ENCODE measurements around the gene PTPRG.

Gene PTPRG

GRCh38 chr3:61572879-61573278 lies 11.5 kb downstream of the PTPRG start:
- no peaks in the 10 kb centered on the region for H3K79me2 ChIP-seq (ENCODE audit: control insufficient read depth, low read length)
- no peaks in the 10 kb centered on the region for H3K4me1 ChIP-seq (ENCODE audit: control insufficient read depth, low read length)
- H3K36me3 ChIP-seq (ENCODE audit: control insufficient read depth, low read length) = no peaks in the 10 kb centered on the region
- no peak overlapping the region for H3K27ac ChIP-seq (ENCODE audit: low read depth, low read length)
- no peak overlapping the region for H3K4me2 ChIP-seq (ENCODE audit: low read length)
- TF ChIP-seq EZH2phosphoT487 (IDR thresholded peaks at IDR 0.05; ENCODE audit: borderline replicate concordance, low read length) = no peak
- TF ChIP-seq CTCF (IDR thresholded peaks at IDR 0.05; ENCODE audit: low read depth, low read length, poor library complexity, severe bottlenecking) = no peak
- no peaks in the 10 kb centered on the region for H3K9me3 ChIP-seq (ENCODE audit: control insufficient read depth, insufficient read depth, low read length)
- no peaks in the 10 kb centered on the region for H3F3A ChIP-seq (ENCODE audit: control insufficient read depth, insufficient read depth)
- no peak overlapping the region for H3K4me3 ChIP-seq (ENCODE audit: low read length)
- no peaks in the 10 kb centered on the region for H4K20me1 ChIP-seq (ENCODE audit: control insufficient read depth, insufficient read depth, low read depth, low read length)
- H3K9me2 ChIP-seq (replicated peaks; ENCODE audit: control insufficient read depth, low read length) = no peaks in the 10 kb centered on the region
- H3K27me3 ChIP-seq (ENCODE audit: control insufficient read depth, low read length) = no peaks in the 10 kb centered on the region

- TF ChIP-seq EZH2phosphoT487 (IDR thresholded peaks at IDR 0.05; ENCODE audit: borderline replicate concordance, low read length) = no peak
- TF ChIP-seq CTCF (IDR thresholded peaks at IDR 0.05; ENCODE audit: low read depth, low read length, poor library complexity, severe bottlenecking) = no peak
- H3K4me2 ChIP-seq (ENCODE audit: low read length) = no peak overlapping the region
- H4K20me1 ChIP-seq (ENCODE audit: control insufficient read depth, insufficient read depth, low read depth, low read length) = no peaks in the 10 kb centered on the region
- H3K27me3 ChIP-seq (ENCODE audit: control insufficient read depth, low read length) = no peaks in the 10 kb centered on the region
- no peak overlapping the region for H3K27ac ChIP-seq (ENCODE audit: low read depth, low read length)
- H3K4me3 ChIP-seq (ENCODE audit: low read length) = no peak overlapping the region
- H3K79me2 ChIP-seq (ENCODE audit: control insufficient read depth, low read length) = no peaks in the 10 kb centered on the region
- H3K36me3 ChIP-seq (ENCODE audit: control insufficient read depth, low read length) = no peaks in the 10 kb centered on the region
- no peaks in the 10 kb centered on the region for H3K9me2 ChIP-seq (replicated peaks; ENCODE audit: control insufficient read depth, low read length)
- H3K4me1 ChIP-seq (ENCODE audit: control insufficient read depth, low read length) = no peaks in the 10 kb centered on the region
- H3K9me3 ChIP-seq (ENCODE audit: control insufficient read depth, insufficient read depth, low read length) = no peaks in the 10 kb centered on the region
- no peaks in the 10 kb centered on the region for H3F3A ChIP-seq (ENCODE audit: control insufficient read depth, insufficient read depth)
Observed at GRCh38 chr3:61573441-61573840, 12.1 kb downstream of the PTPRG start.

GRCh38 chr3:61574854-61575253 lies 13.5 kb downstream of the PTPRG start:
- no peaks in the 10 kb centered on the region for H3K27me3 ChIP-seq (ENCODE audit: control insufficient read depth, low read length)
- H3F3A ChIP-seq (ENCODE audit: control insufficient read depth, insufficient read depth) = no peaks in the 10 kb centered on the region
- H3K4me1 ChIP-seq (ENCODE audit: control insufficient read depth, low read length) = no peaks in the 10 kb centered on the region
- H3K9me3 ChIP-seq (ENCODE audit: control insufficient read depth, insufficient read depth, low read length) = no peaks in the 10 kb centered on the region
- no peak overlapping the region for H3K4me2 ChIP-seq (ENCODE audit: low read length)
- no peaks in the 10 kb centered on the region for H3K79me2 ChIP-seq (ENCODE audit: control insufficient read depth, low read length)
- H3K27ac ChIP-seq (ENCODE audit: low read depth, low read length) = no peak overlapping the region
- TF ChIP-seq CTCF (IDR thresholded peaks at IDR 0.05; ENCODE audit: low read depth, low read length, poor library complexity, severe bottlenecking) = no peak
- no peak for TF ChIP-seq EZH2phosphoT487 (IDR thresholded peaks at IDR 0.05; ENCODE audit: borderline replicate concordance, low read length)
- H4K20me1 ChIP-seq (ENCODE audit: control insufficient read depth, insufficient read depth, low read depth, low read length) = no peaks in the 10 kb centered on the region
- H3K9me2 ChIP-seq (replicated peaks; ENCODE audit: control insufficient read depth, low read length) = no peaks in the 10 kb centered on the region
- no peak overlapping the region for H3K4me3 ChIP-seq (ENCODE audit: low read length)
- no peaks in the 10 kb centered on the region for H3K36me3 ChIP-seq (ENCODE audit: control insufficient read depth, low read length)

- Histone ChIP-seq H3K4me3 (ENCODE audit: low read length) (no peak overlapping the region), H3K36me3 (ENCODE audit: control insufficient read depth, low read length) (no peaks in the 10 kb centered on the region), H3F3A (ENCODE audit: control insufficient read depth, insufficient read depth) (no peaks in the 10 kb centered on the region), H3K27ac (ENCODE audit: low read depth, low read length) (no peak overlapping the region), H3K27me3 (ENCODE audit: control insufficient read depth, low read length) (no peaks in the 10 kb centered on the region), H3K79me2 (ENCODE audit: control insufficient read depth, low read length) (no peaks in the 10 kb centered on the region), H4K20me1 (ENCODE audit: control insufficient read depth, insufficient read depth, low read depth, low read length) (no peaks in the 10 kb centered on the region), H3K9me3 (ENCODE audit: control insufficient read depth, insufficient read depth, low read length) (no peaks in the 10 kb centered on the region), H3K4me2 (ENCODE audit: low read length) (no peak overlapping the region), H3K9me2 (replicated peaks; ENCODE audit: control insufficient read depth, low read length) (no peaks in the 10 kb centered on the region), H3K4me1 (ENCODE audit: control insufficient read depth, low read length) (no peaks in the 10 kb centered on the region)
- TF ChIP-seq CTCF (IDR thresholded peaks at IDR 0.05; ENCODE audit: low read depth, low read length, poor library complexity, severe bottlenecking) = no peak
- no peak for TF ChIP-seq EZH2phosphoT487 (IDR thresholded peaks at IDR 0.05; ENCODE audit: borderline replicate concordance, low read length)
Observed at GRCh38 chr3:61575893-61576292, 14.5 kb downstream of the PTPRG start.

All from DOHH2 (cell line).